ENCODE results near the gene AUTS2.

The AUTS2 gene

GRCh38 chr7:70573071-70573661, 974.9 kb downstream of the AUTS2 start:
- DNase-seq (ENCODE audit: low read depth in 2 of 2), result no peak

GRCh38 chr7:70573696-70574095, 975.4 kb downstream of the AUTS2 start:
- peak in 1 of 2 experiments; percentile 25 for DNase-seq (ENCODE audit: low read depth in 2 of 2)

GRCh38 chr7:70574314-70574834, 976.1 kb downstream of the AUTS2 start:
- DNase-seq (ENCODE audit: low read depth in 2 of 2), result no peak

GRCh38 chr7:70574970-70575799, 976.9 kb downstream of the AUTS2 start:
- no peak for DNase-seq (ENCODE audit: low read depth in 2 of 2)

- DNase-seq (ENCODE audit: low read depth in 2 of 2), result no peak
Observed at GRCh38 chr7:70577078-70577477, 978.8 kb downstream of the AUTS2 start.

- DNase-seq (ENCODE audit: low read depth in 2 of 2), result no peak
Observed at GRCh38 chr7:70578131-70578530, 979.9 kb downstream of the AUTS2 start.

- DNase-seq (ENCODE audit: low read depth in 2 of 2), result no peak
Observed at GRCh38 chr7:70579397-70580097, 981.3 kb downstream of the AUTS2 start.

- no peak for DNase-seq (ENCODE audit: low read depth in 2 of 2)
Observed at GRCh38 chr7:70580161-70580560, 981.9 kb downstream of the AUTS2 start.

GRCh38 chr7:70582927-70583895, 984.9 kb downstream of the AUTS2 start:
- no peak for DNase-seq (ENCODE audit: low read depth in 2 of 2)

- DNase-seq (ENCODE audit: low read depth in 2 of 2), result no peak
Observed at GRCh38 chr7:70583965-70584883, 985.9 kb downstream of the AUTS2 start.

- no peak for DNase-seq (ENCODE audit: low read depth in 2 of 2)
Observed at GRCh38 chr7:70585071-70585470, 986.8 kb downstream of the AUTS2 start.

- DNase-seq (ENCODE audit: low read depth in 2 of 2), result peak; percentile 42 to 47
Observed at GRCh38 chr7:70586822-70587221, 988.5 kb downstream of the AUTS2 start.

- no peak for DNase-seq (ENCODE audit: low read depth in 2 of 2)
Observed at GRCh38 chr7:70587739-70588138, 989.5 kb downstream of the AUTS2 start.

- no peak for DNase-seq (ENCODE audit: low read depth in 2 of 2)
Observed at GRCh38 chr7:70588191-70588921, 990.1 kb downstream of the AUTS2 start.

GRCh38 chr7:70589010-70589409, 990.7 kb downstream of the AUTS2 start:
- DNase-seq (ENCODE audit: low read depth in 2 of 2), result no peak

GRCh38 chr7:70589590-70589989, 991.3 kb downstream of the AUTS2 start:
- no peak for DNase-seq (ENCODE audit: low read depth in 2 of 2)

GRCh38 chr7:70590126-70590854, 992.0 kb downstream of the AUTS2 start:
- DNase-seq (ENCODE audit: low read depth in 2 of 2), result no peak

- no peak for DNase-seq (ENCODE audit: low read depth in 2 of 2)
Observed at GRCh38 chr7:70591643-70592042, 993.4 kb downstream of the AUTS2 start.

GRCh38 chr7:70592171-70592570, 993.9 kb downstream of the AUTS2 start:
- no peak for DNase-seq (ENCODE audit: low read depth in 2 of 2)
